ENCODE data around the gene ZDHHC24.

- TF ChIP-seq POLR2AphosphoS5 (IDR thresholded peaks at IDR 0.05; ENCODE audit: low read depth, low read length) (no peak), CTCF (IDR thresholded peaks at IDR 0.05) (peak; percentile 93)
These were observed 33.3 kb upstream of the ZDHHC24 start for GRCh38 chr11:66579017-66579606.

Data from Panc1 (cell line).